ENCODE measurements around the gene CALD1. TPM values are rescaled to one million over a fixed set of nuclear protein-coding genes. Genes with fewer than 3 reads are reported as not detected.

The CALD1 gene
- total RNA-seq, 2 donors from 2014 or later, result 57.0 to 72.6 TPM

- no peaks in the 10 kb centered on the region for H3K36me3 ChIP-seq (replicated peaks in 1 of 2; ENCODE audit: insufficient read depth in 1 of 2, low read depth in 2 of 2)
- H3K9me3 ChIP-seq, result no peaks in the 10 kb centered on the region
- WGBS, 2 donors, result 2 to 6% methylated on average over 16 to 22 of the region's 22 CpGs
- peak; percentile 52 to 80 (median 63) for DNase-seq
- TF ChIP-seq, protein P1, sequence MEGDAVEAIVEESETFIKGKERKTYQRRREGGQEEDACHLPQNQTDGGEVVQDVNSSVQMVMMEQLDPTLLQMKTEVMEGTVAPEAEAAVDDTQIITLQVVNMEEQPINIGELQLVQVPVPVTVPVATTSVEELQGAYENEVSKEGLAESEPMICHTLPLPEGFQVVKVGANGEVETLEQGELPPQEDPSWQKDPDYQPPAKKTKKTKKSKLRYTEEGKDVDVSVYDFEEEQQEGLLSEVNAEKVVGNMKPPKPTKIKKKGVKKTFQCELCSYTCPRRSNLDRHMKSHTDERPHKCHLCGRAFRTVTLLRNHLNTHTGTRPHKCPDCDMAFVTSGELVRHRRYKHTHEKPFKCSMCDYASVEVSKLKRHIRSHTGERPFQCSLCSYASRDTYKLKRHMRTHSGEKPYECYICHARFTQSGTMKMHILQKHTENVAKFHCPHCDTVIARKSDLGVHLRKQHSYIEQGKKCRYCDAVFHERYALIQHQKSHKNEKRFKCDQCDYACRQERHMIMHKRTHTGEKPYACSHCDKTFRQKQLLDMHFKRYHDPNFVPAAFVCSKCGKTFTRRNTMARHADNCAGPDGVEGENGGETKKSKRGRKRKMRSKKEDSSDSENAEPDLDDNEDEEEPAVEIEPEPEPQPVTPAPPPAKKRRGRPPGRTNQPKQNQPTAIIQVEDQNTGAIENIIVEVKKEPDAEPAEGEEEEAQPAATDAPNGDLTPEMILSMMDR (IDR thresholded peaks at IDR 0.05), result no peak
- peak in 2 of 3 donors; percentile 58 for TF ChIP-seq POLR2A (IDR thresholded peaks at IDR 0.05)
- intact Hi-C loops (cut with DNase I), result no loop called here
- H3K4me3 ChIP-seq, result peak overlapping the region in 1 of 2 donors; percentile 40
- no peaks in the 10 kb centered on the region for H3K27me3 ChIP-seq
- peaks cover 5% of the 10 kb centered on the region for H3K4me1 ChIP-seq
- peak overlapping the region in 3 of 4 donors; percentile 67 to 83 (median 75) for H3K27ac ChIP-seq
- ATAC-seq, result peak; percentile 85
Measured at GRCh38 chr7:134891262-134891695, 111.8 kb downstream of the CALD1 start.

GRCh38 chr7:134891696-134892678 lies 112.6 kb downstream of the CALD1 start:
- Histone ChIP-seq H3K4me3 (peak overlapping the region in 1 of 2 donors; percentile 40), H3K27ac (peak overlapping the region; percentile 49 to 83 (median 71)), H3K36me3 (replicated peaks in 1 of 2; ENCODE audit: insufficient read depth in 1 of 2, low read depth in 2 of 2) (no peaks in the 10 kb centered on the region), H3K9me3 (no peaks in the 10 kb centered on the region), H3K4me1 (peaks cover 5% of the 10 kb centered on the region), H3K27me3 (no peaks in the 10 kb centered on the region)
- no peak for TF ChIP-seq POLR2A (IDR thresholded peaks at IDR 0.05)
- TF ChIP-seq, protein P1 (IDR thresholded peaks at IDR 0.05), result no peak
- 29 to 30% methylated on average over 14 of the region's 14 CpGs for WGBS, 2 donors
- ATAC-seq (peak; percentile 32), DNase-seq (no peak)
- intact Hi-C loops (cut with DNase I), result no loop called here

DNA sequence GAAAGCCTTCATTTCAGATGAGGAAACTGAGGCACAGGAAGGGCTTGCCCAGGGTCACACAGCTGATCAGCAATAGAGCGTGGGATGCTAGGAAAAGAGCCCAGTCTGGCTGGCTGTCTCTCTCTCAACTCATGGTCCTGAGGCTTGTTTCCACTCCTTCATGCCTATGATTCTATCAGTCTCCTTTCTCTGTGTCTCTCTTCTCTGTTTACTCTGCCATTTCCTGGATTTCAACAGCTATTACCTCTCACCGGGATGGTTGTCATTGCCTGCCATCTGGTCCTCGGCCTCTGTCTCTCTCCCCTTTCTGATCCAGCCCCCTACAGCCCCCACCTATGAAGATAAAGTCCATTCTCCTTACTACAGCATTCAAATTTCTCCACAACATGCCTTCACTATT lies 113.5 kb downstream of the CALD1 start:
- H3K36me3 ChIP-seq (replicated peaks in 1 of 2; ENCODE audit: insufficient read depth in 1 of 2, low read depth in 2 of 2), result no peaks in the 10 kb centered on the region
- DNase-seq (no peak), ATAC-seq (no peak)
- H3K27ac ChIP-seq, result peak overlapping the region in 2 of 4 donors; percentile 4 to 75
- intact Hi-C loops (cut with DNase I), result no loop called here
- H3K4me1 ChIP-seq, result peaks cover 5% of the 10 kb centered on the region
- no peaks in the 10 kb centered on the region for H3K9me3 ChIP-seq
- TF ChIP-seq, protein P1 (IDR thresholded peaks at IDR 0.05), result no peak
- TF ChIP-seq POLR2A (IDR thresholded peaks at IDR 0.05), result no peak
- 30 to 40% methylated on average over 3 of the region's 3 CpGs for WGBS, 2 donors
- no peak overlapping the region for H3K4me3 ChIP-seq
- H3K27me3 ChIP-seq, result no peaks in the 10 kb centered on the region

- intact Hi-C loops (cut with DNase I), result no loop called here
- DNase-seq (no peak), ATAC-seq (no peak)
- no peak for TF ChIP-seq POLR2A (IDR thresholded peaks at IDR 0.05)
- TF ChIP-seq, protein P1 (IDR thresholded peaks at IDR 0.05), result no peak
- peaks cover 5% of the 10 kb centered on the region for H3K4me1 ChIP-seq
- H3K9me3 ChIP-seq, result no peaks in the 10 kb centered on the region
- 81 to 83% methylated on average over 7 of the region's 7 CpGs for WGBS, 2 donors
- H3K36me3 ChIP-seq (replicated peaks in 1 of 2; ENCODE audit: insufficient read depth in 1 of 2, low read depth in 2 of 2), result no peaks in the 10 kb centered on the region
- no peak overlapping the region for H3K27ac ChIP-seq
- no peaks in the 10 kb centered on the region for H3K27me3 ChIP-seq
- no peak overlapping the region for H3K4me3 ChIP-seq
Measured at GRCh38 chr7:134893920-134894319, 114.5 kb downstream of the CALD1 start.

Data from body of pancreas (tissue), 4 donors.